SK-N-SH treated with all-trans-retinoic acid at 6 μM for 48 hours (cell line): ENCODE results near the gene MRPL1.

Experiments
- BACH2 ChIP-seq: fragments of 250-450 bp; sonication (Bioruptor Pico); IDR thresholded peaks from 2 replicates; pipeline ENCODE4 v1.9.0; 2021; ENCODE audit warnings: mild to moderate bottlenecking, borderline replicate concordance
- CSDC2 ChIP-seq: fragments of 250-450 bp; sonication (Bioruptor Pico); IDR thresholded peaks from 2 replicates; pipeline ENCODE4 v1.5.0; 2020; ENCODE audit warnings: mild to moderate bottlenecking, moderate library complexity
- PPARA ChIP-seq: fragments of 250-450 bp; sonication (Bioruptor Pico); IDR thresholded peaks from 2 replicates; pipeline ENCODE4 v1.5.0; 2020; ENCODE audit warnings: mild to moderate bottlenecking, borderline replicate concordance
- RARB ChIP-seq: fragments of 250-450 bp; sonication (Bioruptor Pico); IDR thresholded peaks from 2 replicates; pipeline ENCODE4 v1.8.0; 2021; ENCODE audit warnings: mild to moderate bottlenecking, moderate library complexity
- TCF4 ChIP-seq: fragments of 250-450 bp; sonication (Bioruptor Pico); IDR thresholded peaks from 2 replicates; pipeline ENCODE4 v1.8.0; 2021; ENCODE audit warnings: mild to moderate bottlenecking, moderate library complexity, borderline replicate concordance
- ZFP30 ChIP-seq: fragments of 450-650 bp; formaldehyde crosslinking; IDR thresholded peaks from 2 replicates; pipeline ENCODE4 v1.5.0; 2022; ENCODE audit warnings: mild to moderate bottlenecking, moderate library complexity
- ZNF70 ChIP-seq: fragments of 450-650 bp; formaldehyde crosslinking; IDR thresholded peaks from 2 replicates; pipeline ENCODE4 v1.5.0; 2020; ENCODE audit warnings: mild to moderate bottlenecking, moderate library complexity
- ZNF8 ChIP-seq: fragments of 450-650 bp; formaldehyde crosslinking; IDR thresholded peaks from 2 replicates; pipeline ENCODE4 v1.5.0; 2020; ENCODE audit warnings: mild to moderate bottlenecking, moderate library complexity
- TF ChIP-seq, protein P1 (sequence below): fragments of 250-450 bp; sonication (Bioruptor Pico); IDR thresholded peaks from 2 replicates; pipeline ENCODE4 v1.8.0; 2020; ENCODE audit warnings: mild to moderate bottlenecking, moderate library complexity, borderline replicate concordance
- TF ChIP-seq, protein P2 (sequence below): fragments of 250-450 bp; sonication (Bioruptor Pico); IDR thresholded peaks from 2 replicates; pipeline ENCODE4 v1.5.1; 2021; ENCODE audit warnings: mild to moderate bottlenecking, moderate library complexity
- TF ChIP-seq, protein P3 (sequence below): fragments of 250-450 bp; sonication (Bioruptor Pico); IDR thresholded peaks from 2 replicates; pipeline ENCODE4 v1.5.0; 2020; ENCODE audit warnings: mild to moderate bottlenecking, moderate library complexity

DNA sequence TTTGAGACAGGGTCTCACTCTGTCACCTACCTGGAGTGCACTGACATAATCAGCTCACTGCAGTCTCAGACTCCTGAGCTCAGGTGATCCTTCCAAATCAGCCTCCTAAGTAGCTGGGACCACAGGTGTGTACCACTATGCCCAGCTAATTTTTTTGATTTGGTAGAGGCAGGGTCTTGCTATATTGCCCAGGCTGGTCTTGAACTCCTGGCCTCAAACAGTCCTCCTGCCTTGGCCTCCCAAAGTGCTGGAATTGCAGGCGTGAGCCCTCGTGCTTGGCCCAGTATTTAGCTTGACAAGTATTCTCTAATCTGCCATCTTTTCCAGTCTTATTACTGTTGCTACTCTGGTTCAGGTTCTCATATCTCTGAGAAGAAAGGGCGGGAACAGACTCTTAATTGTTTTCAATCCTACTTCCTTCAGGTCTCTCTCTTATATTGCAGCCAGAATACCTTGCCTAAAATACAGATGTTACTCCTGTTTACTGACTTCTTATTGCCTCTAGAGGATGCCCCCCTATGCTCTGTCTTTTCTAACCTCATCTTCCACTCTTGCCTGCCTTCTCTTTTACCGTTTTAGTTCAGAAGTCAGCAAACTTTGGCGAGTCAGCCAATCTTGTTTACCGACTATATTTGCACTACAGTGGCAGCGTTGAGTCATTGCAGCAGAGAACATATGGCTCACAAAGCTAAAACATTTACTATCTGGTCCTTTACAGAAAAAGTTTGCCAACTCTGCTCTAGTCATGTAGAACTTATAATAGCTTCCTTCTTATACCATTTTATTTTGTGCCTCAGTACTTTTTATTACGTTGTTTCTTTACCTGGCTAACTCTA, 19.0 kb downstream of the MRPL1 start:
- TF ChIP-seq PPARA (CRISPR knock-in tag) (no peak), ZNF8 (CRISPR knock-in tag) (no peak), RARB (CRISPR knock-in tag) (no peak), TCF4 (CRISPR knock-in tag) (no peak), CSDC2 (no peak), ZFP30 (CRISPR knock-in tag) (no peak), BACH2 (CRISPR knock-in tag) (no peak), ZNF70 (CRISPR knock-in tag) (no peak)
- TF ChIP-seq, protein P1, sequence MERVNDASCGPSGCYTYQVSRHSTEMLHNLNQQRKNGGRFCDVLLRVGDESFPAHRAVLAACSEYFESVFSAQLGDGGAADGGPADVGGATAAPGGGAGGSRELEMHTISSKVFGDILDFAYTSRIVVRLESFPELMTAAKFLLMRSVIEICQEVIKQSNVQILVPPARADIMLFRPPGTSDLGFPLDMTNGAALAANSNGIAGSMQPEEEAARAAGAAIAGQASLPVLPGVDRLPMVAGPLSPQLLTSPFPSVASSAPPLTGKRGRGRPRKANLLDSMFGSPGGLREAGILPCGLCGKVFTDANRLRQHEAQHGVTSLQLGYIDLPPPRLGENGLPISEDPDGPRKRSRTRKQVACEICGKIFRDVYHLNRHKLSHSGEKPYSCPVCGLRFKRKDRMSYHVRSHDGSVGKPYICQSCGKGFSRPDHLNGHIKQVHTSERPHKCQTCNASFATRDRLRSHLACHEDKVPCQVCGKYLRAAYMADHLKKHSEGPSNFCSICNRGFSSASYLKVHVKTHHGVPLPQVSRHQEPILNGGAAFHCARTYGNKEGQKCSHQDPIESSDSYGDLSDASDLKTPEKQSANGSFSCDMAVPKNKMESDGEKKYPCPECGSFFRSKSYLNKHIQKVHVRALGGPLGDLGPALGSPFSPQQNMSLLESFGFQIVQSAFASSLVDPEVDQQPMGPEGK (CRISPR knock-in tag) = no peak
- TF ChIP-seq, protein P2, sequence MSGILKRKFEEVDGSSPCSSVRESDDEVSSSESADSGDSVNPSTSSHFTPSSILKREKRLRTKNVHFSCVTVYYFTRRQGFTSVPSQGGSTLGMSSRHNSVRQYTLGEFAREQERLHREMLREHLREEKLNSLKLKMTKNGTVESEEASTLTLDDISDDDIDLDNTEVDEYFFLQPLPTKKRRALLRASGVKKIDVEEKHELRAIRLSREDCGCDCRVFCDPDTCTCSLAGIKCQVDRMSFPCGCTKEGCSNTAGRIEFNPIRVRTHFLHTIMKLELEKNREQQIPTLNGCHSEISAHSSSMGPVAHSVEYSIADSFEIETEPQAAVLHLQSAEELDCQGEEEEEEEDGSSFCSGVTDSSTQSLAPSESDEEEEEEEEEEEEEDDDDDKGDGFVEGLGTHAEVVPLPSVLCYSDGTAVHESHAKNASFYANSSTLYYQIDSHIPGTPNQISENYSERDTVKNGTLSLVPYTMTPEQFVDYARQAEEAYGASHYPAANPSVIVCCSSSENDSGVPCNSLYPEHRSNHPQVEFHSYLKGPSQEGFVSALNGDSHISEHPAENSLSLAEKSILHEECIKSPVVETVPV (CRISPR knock-in tag) = no peak
- TF ChIP-seq, protein P3, sequence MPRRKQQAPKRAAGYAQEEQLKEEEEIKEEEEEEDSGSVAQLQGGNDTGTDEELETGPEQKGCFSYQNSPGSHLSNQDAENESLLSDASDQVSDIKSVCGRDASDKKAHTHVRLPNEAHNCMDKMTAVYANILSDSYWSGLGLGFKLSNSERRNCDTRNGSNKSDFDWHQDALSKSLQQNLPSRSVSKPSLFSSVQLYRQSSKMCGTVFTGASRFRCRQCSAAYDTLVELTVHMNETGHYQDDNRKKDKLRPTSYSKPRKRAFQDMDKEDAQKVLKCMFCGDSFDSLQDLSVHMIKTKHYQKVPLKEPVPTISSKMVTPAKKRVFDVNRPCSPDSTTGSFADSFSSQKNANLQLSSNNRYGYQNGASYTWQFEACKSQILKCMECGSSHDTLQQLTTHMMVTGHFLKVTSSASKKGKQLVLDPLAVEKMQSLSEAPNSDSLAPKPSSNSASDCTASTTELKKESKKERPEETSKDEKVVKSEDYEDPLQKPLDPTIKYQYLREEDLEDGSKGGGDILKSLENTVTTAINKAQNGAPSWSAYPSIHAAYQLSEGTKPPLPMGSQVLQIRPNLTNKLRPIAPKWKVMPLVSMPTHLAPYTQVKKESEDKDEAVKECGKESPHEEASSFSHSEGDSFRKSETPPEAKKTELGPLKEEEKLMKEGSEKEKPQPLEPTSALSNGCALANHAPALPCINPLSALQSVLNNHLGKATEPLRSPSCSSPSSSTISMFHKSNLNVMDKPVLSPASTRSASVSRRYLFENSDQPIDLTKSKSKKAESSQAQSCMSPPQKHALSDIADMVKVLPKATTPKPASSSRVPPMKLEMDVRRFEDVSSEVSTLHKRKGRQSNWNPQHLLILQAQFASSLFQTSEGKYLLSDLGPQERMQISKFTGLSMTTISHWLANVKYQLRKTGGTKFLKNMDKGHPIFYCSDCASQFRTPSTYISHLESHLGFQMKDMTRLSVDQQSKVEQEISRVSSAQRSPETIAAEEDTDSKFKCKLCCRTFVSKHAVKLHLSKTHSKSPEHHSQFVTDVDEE (CRISPR knock-in tag) = no peak
